ENCODE data around the gene LPAR5. TPM values are rescaled to one million over a fixed set of nuclear protein-coding genes. Genes with fewer than 3 reads are reported as not detected.

The LPAR5 gene
- total RNA-seq (2014; rRNA removed), result 2.3 and 4.3 TPM in 2 replicates
- percentile 35 among the genes with signal in this experiment for Bru-seq, nascent RNA
- BruChase-seq, experiment 1, labeled RNA remaining after a 6-hour chase, result percentile 38 among the genes with signal in this experiment
- percentile 28 among the genes with signal in this experiment for BruChase-seq, experiment 2, labeled RNA remaining after a 2-hour chase
- long read RNA-seq, partial matches to known transcripts, result 0 of 3 reads
- long read RNA-seq, other reads (novel, unspliced or antisense), result 2 of 3 reads

GRCh38 chr12:6635856-6636531 is at the start of gene LPAR5:
LPAR5 (minus strand) TSS chr12:6635959; CDS start chr12:6621248, 14,711 bp downstream.
- H2AFZ ChIP-seq (ENCODE audit: low read length), result peak within 1 kb of the TSS; percentile 84
- intact Hi-C loops (cut with micrococcal nuclease), result no loop called here
- BruUV-seq (replicated peaks), result no TSS peak
- H3K27me3 ChIP-seq (ENCODE audit: low read length), result no peaks in the 10 kb centered on the region
- ATAC-seq (peak; percentile 89), DNase-seq (peak; percentile 67)
- H3K9me3 ChIP-seq (ENCODE audit: low read length), result no peaks in the 10 kb centered on the region
- peak within 1 kb of the TSS; percentile 67 for H3K4me2 ChIP-seq (ENCODE audit: low read length)
- no peaks in the 10 kb centered on the region for H3K36me3 ChIP-seq (ENCODE audit: low read depth, low read length)
- CTCF ChIA-PET, result no interaction called here
- H4K20me1 ChIP-seq (ENCODE audit: low read length), result no peaks in the 10 kb centered on the region
- H3K27ac ChIP-seq (ENCODE audit: low read length), result peak within 1 kb of the TSS; percentile 58
- H3F3A ChIP-seq (ENCODE audit: low read length, unreplicated experiment), result no peaks in the 10 kb centered on the region
- peaks cover 16% of the 10 kb centered on the region for H3K4me1 ChIP-seq (ENCODE audit: insufficient read depth, low read length)
- POLR2A ChIA-PET (ENCODE audit: unreplicated experiment), result interaction anchor here (0.6 kb wide), 1 partner anchor 231 kb away, joined by 16 read pairs; no protein-coding TSS in a partner anchor
- H3K9me2 ChIP-seq (replicated peaks; ENCODE audit: low read length), result no peaks in the 10 kb centered on the region
- TF ChIP-seq CTCF (conservative IDR thresholded peaks at IDR 0.05; ENCODE audit: low read depth, low read length) (no peak), EZH2 (IDR thresholded peaks at IDR 0.05; ENCODE audit: low read length, unreplicated experiment) (no peak)
- H3K79me2 ChIP-seq (ENCODE audit: low read length), result no peaks in the 10 kb centered on the region
- peak within 1 kb of the TSS; percentile 61 for H3K4me3 ChIP-seq (ENCODE audit: low read length)
- peak within 1 kb of the TSS; percentile 30 for H3K9ac ChIP-seq (ENCODE audit: low read length)

- H3K4me3 ChIP-seq (ENCODE audit: low read length), result no peak overlapping the region
- H3K9me3 ChIP-seq (ENCODE audit: low read length), result no peaks in the 10 kb centered on the region
- H3K9ac ChIP-seq (ENCODE audit: low read length), result no peak overlapping the region
- H3K27me3 ChIP-seq (ENCODE audit: low read length), result no peaks in the 10 kb centered on the region
- H3F3A ChIP-seq (ENCODE audit: low read length, unreplicated experiment), result no peaks in the 10 kb centered on the region
- peaks cover 13% of the 10 kb centered on the region; the same call in 1 of the 2 replicates for H3K4me1 ChIP-seq (ENCODE audit: insufficient read depth, low read length)
- H3K79me2 ChIP-seq (ENCODE audit: low read length), result peaks cover 93% of the 10 kb centered on the region
- H2AFZ ChIP-seq (ENCODE audit: low read length), result no peak overlapping the region
- TF ChIP-seq CTCF (conservative IDR thresholded peaks at IDR 0.05; ENCODE audit: low read depth, low read length) (peak; percentile 69), EZH2 (IDR thresholded peaks at IDR 0.05; ENCODE audit: low read length, unreplicated experiment) (no peak), EZH2phosphoT487 (IDR thresholded peaks at IDR 0.05; ENCODE audit: borderline replicate concordance, low read length) (no peak)
- ATAC-seq (no peak), DNase-seq (peak; percentile 27)
- H3K27ac ChIP-seq (ENCODE audit: low read length), result no peak overlapping the region
- no peaks in the 10 kb centered on the region for H4K20me1 ChIP-seq (ENCODE audit: low read length)
- peaks cover 11% of the 10 kb centered on the region for H3K36me3 ChIP-seq (ENCODE audit: low read depth, low read length)
- H3K9me2 ChIP-seq (replicated peaks; ENCODE audit: low read length), result no peaks in the 10 kb centered on the region
- H3K4me2 ChIP-seq (ENCODE audit: low read length), result no peak overlapping the region
- ChIA-PET POLR2A (ENCODE audit: unreplicated experiment) (no interaction called here), CTCF (interaction anchor here (0.5 kb wide), 1 partner anchor 18 kb away, joined by 8 read pairs; no protein-coding TSS in a partner anchor)
- intact Hi-C loops (cut with micrococcal nuclease), result no loop called here
- no TSS peak for BruUV-seq (replicated peaks)
Observed at GRCh38 chr12:6684609-6685008, 48.9 kb upstream of the LPAR5 start.

- Histone ChIP-seq H3K9me3 (ENCODE audit: low read length) (no peaks in the 10 kb centered on the region), H4K20me1 (ENCODE audit: low read length) (no peaks in the 10 kb centered on the region), H3K27ac (ENCODE audit: low read length) (no peak overlapping the region), H3K4me2 (ENCODE audit: low read length) (no peak overlapping the region), H3K4me1 (ENCODE audit: insufficient read depth, low read length) (no peaks in the 10 kb centered on the region), H3K9me2 (replicated peaks; ENCODE audit: low read length) (no peaks in the 10 kb centered on the region), H3K79me2 (ENCODE audit: low read length) (peaks cover 23% of the 10 kb centered on the region), H3K27me3 (ENCODE audit: low read length) (no peaks in the 10 kb centered on the region), H3K36me3 (ENCODE audit: low read depth, low read length) (peaks cover 25% of the 10 kb centered on the region), H3K4me3 (ENCODE audit: low read length) (no peak overlapping the region), H2AFZ (ENCODE audit: low read length) (no peak overlapping the region), H3K9ac (ENCODE audit: low read length) (no peak overlapping the region), H3F3A (ENCODE audit: low read length, unreplicated experiment) (no peaks in the 10 kb centered on the region)
- TF ChIP-seq EZH2phosphoT487 (IDR thresholded peaks at IDR 0.05; ENCODE audit: borderline replicate concordance, low read length), result no peak
- no peak for TF ChIP-seq CTCF (conservative IDR thresholded peaks at IDR 0.05; ENCODE audit: low read depth, low read length)
- TF ChIP-seq EZH2 (IDR thresholded peaks at IDR 0.05; ENCODE audit: low read length, unreplicated experiment), result no peak
- BruUV-seq (replicated peaks), result no TSS peak
- DNase-seq (no peak), ATAC-seq (no peak)
- intact Hi-C loops (cut with micrococcal nuclease), result no loop called here
- POLR2A ChIA-PET (ENCODE audit: unreplicated experiment), result no interaction called here
- CTCF ChIA-PET, result no interaction called here
Observed at GRCh38 chr12:6676962-6677361, 41.2 kb upstream of the LPAR5 start.

Measured in PC-3 (cell line).